GM12878 (cell line): ENCODE results near the gene PLGRKT. TPM values are rescaled to one million over a fixed set of nuclear protein-coding genes. Genes with fewer than 3 reads are reported as not detected.
A peak's percentile ranks its signal among the peaks of the same experiment; 100 is the strongest.

Experiments used
- BACH1 ChIP-seq: fragments of 450-650 bp; IDR thresholded peaks from 2 replicates; pipeline ENCODE4 v1.6.1; 2017; ENCODE audit warnings: mild to moderate bottlenecking, borderline replicate concordance
- CEBPB ChIP-seq, 2 experiments: fragments of 150-350 bp in 1 of 2; IDR thresholded peaks; 2 replicates each; pipeline ENCODE4 v1.6.1; 2012 to 2014; ENCODE audit warnings: low read depth in 2 of 2, low read length in 2 of 2, borderline replicate concordance in 1 of 2, inconsistent platforms in 1 of 2
- EED ChIP-seq: sonication (generic); IDR thresholded peaks from 2 replicates; pipeline ENCODE4 v1.6.1; 2016; ENCODE audit warnings: antibody characterized with exemption, low read depth
- ETV6 ChIP-seq, 2 experiments: fragments of 450-650 bp in 1 of 2; IDR thresholded peaks in 1 of 2; conservative IDR thresholded peaks in 1 of 2; 2 replicates each; pipeline ENCODE4 v1.6.1; 2014; ENCODE audit warnings: antibody characterized with exemption in 1 of 2, borderline replicate concordance in 1 of 2, low read depth in 1 of 2, mild to moderate bottlenecking in 1 of 2, moderate library complexity in 1 of 2
- EZH2 ChIP-seq: IDR thresholded peaks from 2 replicates; pipeline ENCODE4 v1.6.1; 2012; ENCODE audit warnings: low read depth, mild to moderate bottlenecking, control low read depth, inconsistent platforms, low read length, borderline replicate concordance; ENCODE audit not compliant: control insufficient read depth
- HCFC1 ChIP-seq: fragments of 150-350 bp; IDR thresholded peaks from 2 replicates; pipeline ENCODE4 v1.6.1; 2014; ENCODE audit warnings: low read length
- JUND ChIP-seq: IDR thresholded peaks from 2 replicates; pipeline ENCODE4 v1.6.1; 2012; ENCODE audit warnings: low read depth, mild to moderate bottlenecking, low read length, improper control_type of control experiment, moderate library complexity
- KLF5 ChIP-seq: fragments of 450-650 bp; IDR thresholded peaks from 2 replicates; pipeline ENCODE4 v1.6.1; 2014; ENCODE audit warnings: mild to moderate bottlenecking; ENCODE audit not compliant: partially characterized antibody
- MEF2B ChIP-seq: fragments of 450-650 bp; IDR thresholded peaks from 2 replicates; pipeline ENCODE4 v1.6.1; 2018; ENCODE audit warnings: mild to moderate bottlenecking, moderate library complexity; ENCODE audit not compliant: partially characterized antibody, poor library complexity, severe bottlenecking
- MYC ChIP-seq: IDR thresholded peaks from 2 replicates; pipeline ENCODE4 v1.6.1; 2011; ENCODE audit warnings: mild to moderate bottlenecking, low read length, moderate library complexity, inconsistent platforms; ENCODE audit not compliant: insufficient read depth, insufficient replicate concordance, insufficient read length, severe bottlenecking
- NRF1 ChIP-seq: conservative IDR thresholded peaks from 2 replicates; pipeline ENCODE4 v1.6.1; 2011; ENCODE audit warnings: mild to moderate bottlenecking, low read depth, low read length, improper control_type of control experiment
- RAD21 ChIP-seq: IDR thresholded peaks from 2 replicates; pipeline ENCODE4 v1.6.1; 2011; ENCODE audit warnings: mild to moderate bottlenecking, low read depth, low read length, moderate library complexity; ENCODE audit not compliant: insufficient read depth
- RB1 ChIP-seq: fragments of 450-650 bp; formaldehyde crosslinking; IDR thresholded peaks from 2 replicates; pipeline ENCODE4 v1.6.1; 2017; ENCODE audit warnings: mild to moderate bottlenecking, borderline replicate concordance
- STAT1 ChIP-seq: fragments of 450-650 bp; conservative IDR thresholded peaks from 2 replicates; pipeline ENCODE4 v1.6.1; 2014; ENCODE audit warnings: antibody characterized with exemption, mild to moderate bottlenecking
- TAF1 ChIP-seq: IDR thresholded peaks from 2 replicates; pipeline ENCODE4 v1.6.1; 2011; ENCODE audit warnings: mild to moderate bottlenecking, low read depth, low read length, borderline replicate concordance
- TCF3 ChIP-seq: IDR thresholded peaks from 2 replicates; pipeline ENCODE4 v1.6.1; 2012; ENCODE audit warnings: low read depth, mild to moderate bottlenecking, low read length, borderline replicate concordance; ENCODE audit not compliant: insufficient read depth
- TCF7 ChIP-seq: IDR thresholded peaks from 2 replicates; pipeline ENCODE4 v1.6.1; 2014; ENCODE audit warnings: antibody characterized with exemption, borderline replicate concordance
- ZNF24 ChIP-seq: fragments of 450-650 bp; IDR thresholded peaks from 2 replicates; pipeline ENCODE4 v1.6.1; 2017; ENCODE audit warnings: antibody characterized with exemption, mild to moderate bottlenecking
- ZNF274 ChIP-seq: IDR thresholded peaks from one replicate; pipeline ENCODE4 v1.8.0; 2011; ENCODE audit not compliant: insufficient read length, insufficient read depth
- ZNF384 ChIP-seq: IDR thresholded peaks from 2 replicates; pipeline ENCODE4 v1.6.1; 2012; ENCODE audit warnings: low read depth, mild to moderate bottlenecking, low read length, improper control_type of control experiment, borderline replicate concordance
- polyA plus RNA-seq, 11 experiments: library from polyadenylated mRNA; depleted of rRNA in 4 of 11; unstranded in 6 of 11; stranded (reverse) in 5 of 11; fragments of >200 nt; fragmentation: Nextera tagmentation in 4 of 11; fragmentation: Illumina TruSeq in 1 of 11; extraction: Ambion mirVana in 4 of 11; extraction: Trizol in 1 of 11; gene quantifications; 1 replicate in 1 of 11; 2 replicates in 10 of 11; pipeline versions ENCODE4 v1.2.1 to v1.2.3, GENCODE V29; 2011 to 2016; ENCODE audit warnings: inconsistent platforms in 2 of 11, missing spikeins in 2 of 11, low read depth in 1 of 11
- total RNA-seq, 4 experiments: library from RNA; depleted of rRNA in 3 of 4; stranded (reverse); fragments of >200 nt in 3 of 4; fragmentation: Illumina TruSeq in 1 of 4; extraction: Trizol in 1 of 4; gene quantifications; 2 replicates each; pipeline versions ENCODE4 v1.2.1 to v1.2.3, GENCODE V29; 2013 to 2021
- TF ChIP-seq, protein P1 (sequence below): fragments of 450-650 bp; IDR thresholded peaks from 2 replicates; pipeline ENCODE4 v1.6.1; 2018; ENCODE audit warnings: borderline replicate concordance, mild to moderate bottlenecking; ENCODE audit not compliant: partially characterized antibody
- TF ChIP-seq, protein P2 (sequence below): IDR thresholded peaks from 2 replicates; pipeline ENCODE4 v1.6.1; 2011; ENCODE audit warnings: low read depth, low read length, improper control_type of control experiment, borderline replicate concordance
- TF ChIP-seq, protein P3 (sequence below): fragments of 450-650 bp; IDR thresholded peaks from 2 replicates; pipeline ENCODE4 v1.6.1; 2016; ENCODE audit warnings: mild to moderate bottlenecking, moderate library complexity, borderline replicate concordance

PLGRKT gene
- total and polyA plus RNA-seq, 10 of the 15 experiments (the other 5 are each of a cell fraction or from before 2014, with no cell fraction given): 25.2 to 72.3 (median 38.4) TPM

DNA sequence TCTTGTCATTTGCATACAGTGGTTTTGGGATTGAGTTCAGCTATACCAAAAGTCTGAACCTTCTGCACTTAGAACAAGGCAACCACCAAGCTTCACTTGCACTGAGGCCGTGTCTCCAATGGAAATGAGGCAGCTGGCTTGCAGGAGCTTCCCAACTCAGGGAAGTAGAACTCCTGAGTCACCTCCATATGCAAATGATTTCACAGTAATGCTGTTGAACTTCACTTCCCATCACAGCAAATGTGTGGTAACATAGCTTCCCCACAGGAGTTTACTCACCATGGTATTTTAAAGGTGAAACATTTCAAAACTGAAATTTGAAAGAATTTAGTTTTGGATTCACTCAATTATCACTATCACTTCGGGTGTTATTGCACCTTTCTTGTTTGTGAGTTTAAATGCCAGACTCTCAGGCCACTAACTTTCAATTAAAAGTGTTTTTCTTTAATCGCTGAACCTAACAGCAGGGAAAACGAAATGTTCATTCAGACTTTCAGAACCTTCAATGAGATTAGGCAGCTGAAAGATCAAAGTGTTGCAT is 21.6 kb upstream of the PLGRKT start (continued):
- no peak for TF ChIP-seq STAT1
- no peak for TF ChIP-seq NRF1
- TF ChIP-seq JUND: 0 out of 2 replicates have a peak, but pooled peaks have one; percentile 13
- TF ChIP-seq TCF3: no peak
- TF ChIP-seq BACH1: peak; percentile 75
- no peak for TF ChIP-seq ZNF384
- no peak for TF ChIP-seq TAF1
- TF ChIP-seq KLF5: no peak
- peak; percentile 97 for TF ChIP-seq EED
- TF ChIP-seq, protein P1, sequence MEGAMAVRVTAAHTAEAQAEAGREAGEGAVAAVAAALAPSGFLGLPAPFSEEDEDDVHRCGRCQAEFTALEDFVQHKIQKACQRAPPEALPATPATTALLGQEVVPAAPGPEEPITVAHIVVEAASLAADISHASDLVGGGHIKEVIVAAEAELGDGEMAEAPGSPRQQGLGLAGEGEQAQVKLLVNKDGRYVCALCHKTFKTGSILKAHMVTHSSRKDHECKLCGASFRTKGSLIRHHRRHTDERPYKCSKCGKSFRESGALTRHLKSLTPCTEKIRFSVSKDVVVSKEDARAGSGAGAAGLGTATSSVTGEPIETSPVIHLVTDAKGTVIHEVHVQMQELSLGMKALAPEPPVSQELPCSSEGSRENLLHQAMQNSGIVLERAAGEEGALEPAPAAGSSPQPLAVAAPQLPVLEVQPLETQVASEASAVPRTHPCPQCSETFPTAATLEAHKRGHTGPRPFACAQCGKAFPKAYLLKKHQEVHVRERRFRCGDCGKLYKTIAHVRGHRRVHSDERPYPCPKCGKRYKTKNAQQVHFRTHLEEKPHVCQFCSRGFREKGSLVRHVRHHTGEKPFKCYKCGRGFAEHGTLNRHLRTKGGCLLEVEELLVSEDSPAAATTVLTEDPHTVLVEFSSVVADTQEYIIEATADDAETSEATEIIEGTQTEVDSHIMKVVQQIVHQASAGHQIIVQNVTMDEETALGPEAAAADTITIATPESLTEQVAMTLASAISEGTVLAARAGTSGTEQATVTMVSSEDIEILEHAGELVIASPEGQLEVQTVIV: no peak
- TF ChIP-seq MEF2B: peak; percentile 71
- TF ChIP-seq, protein P2, sequence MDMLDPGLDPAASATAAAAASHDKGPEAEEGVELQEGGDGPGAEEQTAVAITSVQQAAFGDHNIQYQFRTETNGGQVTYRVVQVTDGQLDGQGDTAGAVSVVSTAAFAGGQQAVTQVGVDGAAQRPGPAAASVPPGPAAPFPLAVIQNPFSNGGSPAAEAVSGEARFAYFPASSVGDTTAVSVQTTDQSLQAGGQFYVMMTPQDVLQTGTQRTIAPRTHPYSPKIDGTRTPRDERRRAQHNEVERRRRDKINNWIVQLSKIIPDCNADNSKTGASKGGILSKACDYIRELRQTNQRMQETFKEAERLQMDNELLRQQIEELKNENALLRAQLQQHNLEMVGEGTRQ: no peak
- TF ChIP-seq ZNF24: peak; percentile 57; the same call in 1 of the 2 replicates
- TF ChIP-seq RAD21: no peak
- TF ChIP-seq TCF7: no peak
- TF ChIP-seq MYC: no peak
- TF ChIP-seq, protein P3, sequence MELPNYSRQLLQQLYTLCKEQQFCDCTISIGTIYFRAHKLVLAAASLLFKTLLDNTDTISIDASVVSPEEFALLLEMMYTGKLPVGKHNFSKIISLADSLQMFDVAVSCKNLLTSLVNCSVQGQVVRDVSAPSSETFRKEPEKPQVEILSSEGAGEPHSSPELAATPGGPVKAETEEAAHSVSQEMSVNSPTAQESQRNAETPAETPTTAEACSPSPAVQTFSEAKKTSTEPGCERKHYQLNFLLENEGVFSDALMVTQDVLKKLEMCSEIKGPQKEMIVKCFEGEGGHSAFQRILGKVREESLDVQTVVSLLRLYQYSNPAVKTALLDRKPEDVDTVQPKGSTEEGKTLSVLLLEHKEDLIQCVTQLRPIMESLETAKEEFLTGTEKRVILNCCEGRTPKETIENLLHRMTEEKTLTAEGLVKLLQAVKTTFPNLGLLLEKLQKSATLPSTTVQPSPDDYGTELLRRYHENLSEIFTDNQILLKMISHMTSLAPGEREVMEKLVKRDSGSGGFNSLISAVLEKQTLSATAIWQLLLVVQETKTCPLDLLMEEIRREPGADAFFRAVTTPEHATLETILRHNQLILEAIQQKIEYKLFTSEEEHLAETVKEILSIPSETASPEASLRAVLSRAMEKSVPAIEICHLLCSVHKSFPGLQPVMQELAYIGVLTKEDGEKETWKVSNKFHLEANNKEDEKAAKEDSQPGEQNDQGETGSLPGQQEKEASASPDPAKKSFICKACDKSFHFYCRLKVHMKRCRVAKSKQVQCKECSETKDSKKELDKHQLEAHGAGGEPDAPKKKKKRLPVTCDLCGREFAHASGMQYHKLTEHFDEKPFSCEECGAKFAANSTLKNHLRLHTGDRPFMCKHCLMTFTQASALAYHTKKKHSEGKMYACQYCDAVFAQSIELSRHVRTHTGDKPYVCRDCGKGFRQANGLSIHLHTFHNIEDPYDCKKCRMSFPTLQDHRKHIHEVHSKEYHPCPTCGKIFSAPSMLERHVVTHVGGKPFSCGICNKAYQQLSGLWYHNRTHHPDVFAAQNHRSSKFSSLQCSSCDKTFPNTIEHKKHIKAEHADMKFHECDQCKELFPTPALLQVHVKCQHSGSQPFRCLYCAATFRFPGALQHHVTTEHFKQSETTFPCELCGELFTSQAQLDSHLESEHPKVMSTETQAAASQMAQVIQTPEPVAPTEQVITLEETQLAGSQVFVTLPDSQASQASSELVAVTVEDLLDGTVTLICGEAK: no peak
- no peak for TF ChIP-seq RB1
- TF ChIP-seq EZH2: no peak
- TF ChIP-seq HCFC1: no peak
- peak in 1 of 2 experiments; percentile 65; a peak in 2 of 4 replicates for TF ChIP-seq ETV6 (conservative IDR thresholded peaks at IDR 0.05 in 1 of 2, IDR thresholded peaks at IDR 0.05 in 1 of 2; ENCODE audit: borderline replicate concordance in 1 of 2, low read depth in 1 of 2)
- no peak for TF ChIP-seq ZNF274
- 0 out of 4 replicates have a peak, but pooled peaks of 1 of the 2 experiments have one; percentile 45 for TF ChIP-seq CEBPB (IDR thresholded peaks at IDR 0.05; ENCODE audit: borderline replicate concordance in 1 of 2, low read depth in 2 of 2, low read length in 2 of 2)
